ENCODE data around the gene HOXD3.

Gene HOXD3

DNA sequence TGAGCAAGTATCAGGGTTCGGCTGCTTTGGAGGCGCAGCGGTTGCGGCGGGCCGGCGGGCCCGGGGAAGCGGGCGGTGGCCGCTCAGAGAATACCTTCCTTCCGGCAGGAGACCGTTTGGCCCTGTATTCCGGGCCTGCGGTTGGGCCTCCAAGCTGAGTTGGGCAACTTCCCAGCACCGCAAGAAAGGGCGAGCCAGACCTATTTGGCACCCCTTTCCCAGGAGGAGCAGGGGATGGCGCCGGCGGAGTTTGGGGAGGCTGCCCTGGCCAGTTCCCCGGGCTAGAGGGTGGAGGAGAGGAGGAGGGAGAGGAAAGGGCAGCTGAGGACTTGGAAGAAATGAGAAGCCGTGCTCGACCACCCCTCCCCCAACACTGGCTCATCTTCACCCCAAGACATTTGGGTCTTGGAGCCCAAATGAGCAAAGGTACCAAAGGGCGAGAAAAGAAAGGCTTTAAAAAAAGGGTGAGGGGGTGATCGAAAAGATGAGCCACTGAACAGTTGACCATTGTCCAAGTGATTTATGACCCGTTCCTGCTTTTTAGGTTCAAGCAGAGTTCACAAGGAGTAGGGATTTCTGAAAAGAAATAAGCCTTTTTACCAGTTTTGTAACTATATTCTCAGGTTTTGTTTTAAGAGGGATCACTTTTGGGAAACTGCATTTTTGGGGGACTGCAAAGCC, 8.4 kb downstream of the HOXD3 start:
- DNase-seq, result no peak

DNA sequence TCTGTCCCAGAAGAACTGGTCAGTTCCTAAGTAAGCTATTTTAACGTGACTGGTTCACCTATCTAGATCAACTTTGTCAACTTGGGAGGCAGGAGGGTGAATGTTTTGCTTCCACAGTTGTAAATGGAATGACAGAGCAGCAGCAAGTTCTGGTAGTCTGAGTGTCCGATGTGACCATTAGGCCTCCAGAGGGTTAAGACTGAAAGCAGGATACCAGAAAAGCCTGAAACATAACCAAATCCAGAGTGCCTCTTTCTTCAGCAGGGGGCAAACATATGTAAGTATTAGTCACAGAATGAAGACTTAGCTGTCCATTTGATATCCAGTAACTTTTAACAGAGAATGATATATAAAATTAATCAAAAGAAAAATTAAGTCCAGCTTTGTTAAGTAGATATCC, 9.2 kb downstream of the HOXD3 start:
- DNase-seq, result no peak

DNA sequence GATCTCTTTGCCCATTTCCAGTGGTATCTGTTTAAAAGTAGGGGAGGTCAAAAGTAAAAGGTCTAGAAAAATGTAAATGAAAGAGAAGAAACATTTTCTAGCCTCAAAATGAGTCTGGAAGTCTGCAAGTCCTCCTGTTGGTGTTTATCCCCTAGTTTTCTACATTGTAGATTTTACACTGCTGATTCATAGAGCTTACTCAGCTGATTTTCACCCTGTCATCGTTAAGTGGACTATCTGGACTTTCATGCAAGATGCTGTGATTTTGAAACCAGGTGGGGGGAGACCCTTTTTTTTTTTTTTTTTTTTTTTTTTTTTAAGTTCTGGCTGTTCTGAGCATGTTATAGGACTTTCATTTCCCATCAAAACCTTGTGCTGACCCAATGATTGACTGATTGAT, 10.3 kb downstream of the HOXD3 start:
- no peak for DNase-seq

DNA sequence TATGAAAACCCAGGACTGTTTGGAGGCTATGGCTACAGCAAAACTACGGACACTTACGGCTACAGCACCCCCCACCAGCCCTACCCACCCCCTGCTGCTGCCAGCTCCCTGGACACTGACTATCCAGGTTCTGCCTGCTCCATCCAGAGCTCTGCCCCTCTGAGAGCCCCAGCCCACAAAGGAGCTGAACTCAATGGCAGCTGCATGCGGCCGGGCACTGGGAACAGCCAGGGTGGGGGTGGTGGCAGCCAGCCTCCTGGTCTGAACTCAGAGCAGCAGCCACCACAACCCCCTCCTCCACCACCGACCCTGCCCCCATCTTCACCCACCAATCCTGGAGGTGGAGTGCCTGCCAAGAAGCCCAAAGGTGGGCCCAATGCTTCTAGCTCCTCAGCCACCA, 12.1 kb downstream of the HOXD3 start:
- DNase-seq, result no peak

DNA sequence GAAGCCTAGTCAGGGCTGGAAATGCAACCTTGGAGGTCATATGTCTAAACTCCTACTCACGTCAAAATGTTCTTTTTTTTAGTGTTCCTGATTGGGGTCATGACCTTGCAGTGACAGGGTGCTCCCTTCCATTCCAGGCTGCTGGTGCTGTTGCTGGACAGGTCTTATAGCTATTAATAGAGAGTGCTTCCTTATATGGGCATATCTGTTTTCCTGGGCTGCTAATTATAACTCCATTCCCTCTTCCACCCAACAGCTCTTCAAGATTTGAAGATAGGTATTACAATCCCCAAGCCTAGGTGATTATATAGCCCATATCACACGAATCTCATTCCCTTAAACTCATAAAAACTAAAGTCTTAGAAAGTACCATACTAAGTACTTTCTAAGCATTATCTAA, 12.6 kb downstream of the HOXD3 start:
- no peak for DNase-seq

DNA sequence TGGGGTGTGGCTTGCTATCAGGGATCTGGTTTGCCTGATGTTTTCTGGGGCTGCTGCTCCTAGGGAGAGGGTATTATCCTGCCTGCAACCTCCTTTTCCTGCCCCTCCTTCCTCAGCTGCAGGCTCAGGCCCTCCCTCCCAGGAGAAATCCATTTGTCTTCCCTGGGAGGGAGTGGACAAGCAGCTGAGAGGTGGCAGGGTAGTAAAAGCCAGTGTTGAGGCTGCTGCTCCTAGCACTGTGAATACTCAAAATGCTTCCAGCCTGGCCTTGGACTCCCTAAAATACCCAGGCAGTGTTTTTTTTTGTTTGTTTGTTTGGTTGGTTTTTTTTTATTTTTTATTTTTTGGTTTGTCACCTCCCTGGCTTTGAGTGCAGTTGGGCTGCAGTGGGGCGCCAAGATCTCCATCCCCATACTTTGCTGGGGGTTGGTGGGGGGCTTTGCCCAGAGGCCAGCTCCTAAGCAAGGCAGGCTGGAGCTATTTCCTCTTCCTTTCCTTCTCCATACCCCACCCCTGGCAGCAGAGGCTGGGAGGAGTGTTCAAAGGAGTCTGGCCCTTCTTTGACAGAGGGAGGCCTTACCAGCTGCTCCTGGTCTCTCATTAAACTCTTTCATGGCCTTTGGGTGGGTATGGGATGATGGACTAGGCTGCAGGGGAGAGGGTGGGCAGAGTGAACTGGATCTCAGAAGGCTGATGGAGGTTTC, 13.6 kb downstream of the HOXD3 start:
- DNase-seq, result no peak

DNA sequence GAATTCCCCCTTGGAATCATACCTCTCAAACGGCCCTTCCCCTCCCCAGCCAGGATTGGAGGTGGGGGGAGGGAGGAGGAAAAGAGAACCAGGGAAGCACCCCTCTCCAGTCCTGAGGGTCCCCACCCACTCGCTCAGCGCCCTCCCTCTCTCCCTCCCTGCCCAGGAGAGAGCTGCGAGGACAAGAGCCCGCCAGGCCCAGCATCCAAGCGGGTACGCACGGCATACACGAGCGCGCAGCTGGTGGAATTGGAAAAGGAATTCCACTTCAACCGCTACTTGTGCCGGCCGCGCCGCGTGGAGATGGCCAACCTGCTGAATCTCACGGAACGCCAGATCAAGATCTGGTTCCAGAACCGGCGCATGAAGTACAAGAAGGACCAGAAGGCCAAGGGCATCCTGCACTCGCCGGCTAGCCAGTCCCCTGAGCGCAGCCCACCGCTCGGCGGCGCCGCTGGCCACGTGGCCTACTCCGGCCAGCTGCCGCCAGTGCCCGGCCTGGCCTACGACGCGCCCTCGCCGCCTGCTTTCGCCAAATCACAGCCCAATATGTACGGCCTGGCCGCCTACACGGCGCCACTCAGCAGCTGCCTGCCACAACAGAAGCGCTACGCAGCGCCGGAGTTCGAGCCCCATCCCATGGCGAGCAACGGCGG, 14.4 kb downstream of the HOXD3 start:
- DNase-seq, result no peak

DNA sequence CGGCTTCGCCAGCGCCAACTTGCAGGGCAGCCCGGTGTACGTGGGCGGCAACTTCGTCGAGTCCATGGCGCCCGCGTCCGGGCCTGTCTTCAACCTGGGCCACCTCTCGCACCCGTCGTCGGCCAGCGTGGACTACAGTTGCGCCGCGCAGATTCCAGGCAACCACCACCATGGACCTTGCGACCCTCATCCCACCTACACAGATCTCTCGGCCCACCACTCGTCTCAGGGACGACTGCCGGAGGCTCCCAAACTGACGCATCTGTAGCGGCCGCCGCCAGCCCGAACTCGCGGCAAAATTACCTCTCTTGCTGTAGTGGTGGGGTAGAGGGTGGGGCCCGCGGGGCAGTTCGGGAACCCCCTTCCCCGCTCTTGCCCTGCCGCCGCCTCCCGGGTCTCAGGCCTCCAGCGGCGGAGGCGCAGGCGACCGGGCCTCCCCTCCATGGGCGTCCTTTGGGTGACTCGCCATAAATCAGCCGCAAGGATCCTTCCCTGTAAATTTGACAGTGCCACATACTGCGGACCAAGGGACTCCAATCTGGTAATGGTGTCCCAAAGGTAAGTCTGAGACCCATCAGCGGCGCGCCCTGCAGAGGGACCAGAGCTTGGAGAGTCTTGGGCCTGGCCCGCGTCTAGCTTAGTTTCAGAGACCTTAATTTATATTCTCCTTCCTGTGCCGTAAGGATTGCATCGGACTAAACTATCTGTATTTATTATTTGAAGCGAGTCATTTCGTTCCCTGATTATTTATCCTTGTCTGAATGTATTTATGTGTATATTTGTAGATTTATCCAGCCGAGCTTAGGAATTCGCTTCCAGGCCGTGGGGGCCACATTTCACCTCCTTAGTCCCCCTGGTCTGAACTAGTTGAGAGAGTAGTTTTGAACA, 15.1 kb downstream of the HOXD3 start:
- no peak for DNase-seq

DNA sequence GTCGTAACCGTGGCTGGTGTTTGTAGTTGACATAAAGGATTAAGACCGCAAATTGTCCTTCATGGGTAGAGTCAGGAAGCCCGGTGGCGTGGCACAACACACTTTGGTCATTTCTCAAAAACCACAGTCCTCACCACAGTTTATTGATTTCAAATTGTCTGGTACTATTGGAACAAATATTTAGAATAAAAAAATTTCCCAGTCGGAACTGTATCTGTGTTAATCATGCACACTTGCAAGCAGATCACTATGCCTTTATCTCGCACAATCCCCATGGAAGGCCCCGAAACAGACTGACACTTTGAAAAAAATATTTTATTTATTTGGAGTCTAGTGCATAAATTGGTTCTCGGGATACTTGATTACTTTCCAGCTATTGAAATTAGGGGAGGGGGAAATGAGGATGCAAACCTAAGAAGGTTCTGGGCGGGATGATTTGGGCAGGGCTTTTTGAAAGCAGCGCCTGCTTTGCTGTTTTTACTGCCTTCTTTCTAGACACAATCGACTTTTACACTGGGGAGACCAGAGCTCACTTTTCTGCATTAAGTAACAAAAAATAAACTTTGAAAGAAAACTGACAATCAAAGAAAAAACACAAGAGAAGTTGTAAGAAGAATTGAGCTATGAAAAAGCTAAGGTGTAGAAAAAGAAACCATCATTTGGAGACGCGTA, 15.9 kb downstream of the HOXD3 start:
- no peak for DNase-seq

DNA sequence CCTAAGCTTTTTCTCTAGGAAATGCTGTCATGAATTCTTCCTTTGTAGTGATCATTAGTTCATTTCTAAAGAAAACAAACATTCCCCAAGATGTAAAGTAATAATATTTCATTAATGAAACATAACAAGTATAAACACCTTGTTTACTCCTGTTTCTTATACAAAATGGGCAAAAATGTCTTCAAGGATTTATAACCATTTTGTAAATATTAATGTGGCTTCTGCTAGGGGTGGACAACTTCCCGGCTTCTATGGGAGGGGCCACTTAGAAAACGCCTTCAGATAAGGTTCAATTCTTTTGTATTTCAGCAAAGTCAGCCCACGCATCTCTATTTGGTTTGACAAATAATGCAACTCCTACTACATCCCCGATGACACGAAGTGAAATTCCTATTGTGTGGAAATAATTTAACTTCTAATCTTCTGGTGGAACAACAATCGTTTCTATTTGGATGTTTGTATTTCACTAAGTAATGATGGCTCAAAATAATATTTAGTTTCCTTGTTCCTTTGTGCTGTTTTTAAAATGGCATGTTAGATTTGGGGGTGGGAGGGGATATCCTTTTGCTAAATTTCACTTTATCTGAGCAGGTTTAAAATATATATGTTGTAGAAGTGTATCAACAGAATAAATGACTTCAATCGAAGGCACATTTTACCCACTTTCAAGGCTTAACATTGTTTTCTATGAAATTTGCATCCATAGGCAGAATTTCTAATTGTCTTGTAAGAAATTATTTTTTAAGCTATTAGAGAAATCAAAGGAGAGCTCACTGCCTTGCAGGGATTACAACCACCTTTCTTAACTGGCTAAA, 16.7 kb downstream of the HOXD3 start:
- DNase-seq, result no peak

DNA sequence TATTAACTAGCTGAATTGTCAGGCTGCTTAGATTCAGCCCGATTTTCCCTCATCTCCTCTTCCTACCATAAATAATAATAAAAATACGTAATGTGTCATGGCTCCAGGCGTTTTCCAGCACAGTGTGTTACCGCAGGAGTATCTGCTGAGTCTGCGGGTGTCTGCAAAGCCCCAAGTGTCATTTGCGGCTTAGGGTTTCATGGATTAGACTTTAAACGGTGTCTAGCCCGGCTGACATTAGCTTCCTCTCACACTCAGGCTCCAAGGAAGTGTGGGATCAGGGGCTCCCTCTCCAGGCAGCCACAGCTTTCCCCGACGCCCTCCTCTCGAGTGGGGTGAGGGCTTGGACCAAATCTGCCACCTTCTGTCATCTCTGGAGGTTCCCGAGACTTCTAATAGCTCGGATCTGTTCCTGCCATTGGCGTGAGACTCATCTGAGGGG, 17.3 kb downstream of the HOXD3 start:
- DNase-seq, result no peak

DNA sequence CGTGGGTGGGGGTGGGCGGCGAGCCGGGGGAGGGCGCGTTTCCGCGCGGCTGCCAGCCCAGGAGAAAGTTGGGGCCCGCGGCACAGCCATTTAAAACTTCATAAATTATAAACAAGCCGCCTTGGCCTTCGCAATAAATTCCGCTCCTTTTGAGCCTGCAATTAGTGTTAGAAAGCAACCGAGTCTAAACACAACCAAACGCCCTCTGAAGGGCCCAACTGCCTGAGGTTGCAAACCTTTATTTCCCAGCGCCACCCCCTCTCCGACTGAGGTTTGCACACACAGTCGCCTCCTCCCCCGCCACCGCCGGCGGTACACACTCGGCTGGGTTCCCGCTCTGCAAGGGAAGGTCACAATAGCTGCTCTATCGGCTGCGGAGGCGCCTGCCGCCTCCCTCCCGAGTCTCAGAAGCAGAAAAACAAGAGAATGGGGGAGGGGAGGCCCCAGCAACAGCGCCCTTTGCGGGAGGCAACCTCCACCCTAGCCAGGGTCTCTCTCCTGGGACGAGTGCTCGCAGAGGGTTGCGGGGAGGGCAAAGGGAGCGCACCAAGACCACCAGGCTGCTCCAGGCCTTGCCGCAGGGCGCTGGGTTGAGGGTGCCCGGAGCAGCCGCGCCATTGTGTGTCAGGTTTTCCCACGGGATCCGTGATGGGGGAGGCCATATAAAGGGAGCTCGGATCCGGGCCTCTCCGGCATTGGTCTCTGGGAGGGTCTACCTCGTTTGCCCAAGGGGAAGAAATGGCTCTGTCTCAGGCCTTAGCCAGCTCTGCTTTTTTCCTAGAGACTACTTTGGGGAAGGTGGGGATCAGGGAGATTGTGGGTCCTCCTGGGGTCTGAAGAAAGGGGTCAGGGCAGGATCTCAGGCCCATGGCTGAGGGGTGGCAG, 18.0 kb downstream of the HOXD3 start:
- DNase-seq, result no peak

DNA sequence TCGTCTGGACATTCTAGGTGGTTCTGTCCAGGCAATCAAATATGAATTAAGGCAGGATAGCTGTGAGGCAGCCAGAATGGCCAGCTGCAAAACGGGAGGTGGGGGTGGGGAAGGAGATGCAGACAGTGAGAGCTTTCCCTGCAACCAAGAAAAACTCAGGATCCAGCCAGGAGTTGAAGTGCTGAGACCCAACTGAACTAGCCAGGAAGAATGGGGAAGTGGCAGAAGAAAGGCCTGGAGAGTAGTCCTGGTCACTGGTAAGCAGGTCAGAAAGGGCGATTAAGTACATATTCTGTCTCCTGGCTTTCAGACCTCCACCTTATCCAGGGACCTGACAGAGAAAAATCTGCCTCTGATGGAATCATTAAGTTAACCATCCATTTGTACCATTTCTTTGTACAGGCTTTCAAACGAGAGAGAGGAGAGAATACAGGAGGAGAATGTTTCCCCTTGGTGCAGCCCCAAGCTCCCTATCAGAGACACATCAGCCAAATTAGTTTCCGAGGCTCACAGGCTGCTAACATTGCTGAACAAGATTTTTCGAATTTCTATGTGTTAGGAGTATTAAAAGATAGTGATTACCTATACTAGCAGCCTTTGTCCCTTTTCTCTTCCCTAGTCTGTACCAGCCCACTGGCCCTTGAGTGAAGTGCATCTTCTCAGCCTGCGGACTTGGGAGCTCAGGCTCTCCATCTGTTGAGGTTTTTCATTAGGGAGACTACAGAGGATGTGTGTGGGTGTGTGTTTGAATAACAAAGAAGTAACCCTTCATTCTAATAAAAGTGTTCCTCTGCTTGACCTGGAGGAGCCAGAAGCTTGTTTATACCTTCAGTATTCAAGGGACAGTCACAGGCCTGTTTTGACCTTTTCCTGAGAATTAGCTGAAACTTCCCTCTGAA, 18.9 kb downstream of the HOXD3 start:
- no peak for DNase-seq

DNA sequence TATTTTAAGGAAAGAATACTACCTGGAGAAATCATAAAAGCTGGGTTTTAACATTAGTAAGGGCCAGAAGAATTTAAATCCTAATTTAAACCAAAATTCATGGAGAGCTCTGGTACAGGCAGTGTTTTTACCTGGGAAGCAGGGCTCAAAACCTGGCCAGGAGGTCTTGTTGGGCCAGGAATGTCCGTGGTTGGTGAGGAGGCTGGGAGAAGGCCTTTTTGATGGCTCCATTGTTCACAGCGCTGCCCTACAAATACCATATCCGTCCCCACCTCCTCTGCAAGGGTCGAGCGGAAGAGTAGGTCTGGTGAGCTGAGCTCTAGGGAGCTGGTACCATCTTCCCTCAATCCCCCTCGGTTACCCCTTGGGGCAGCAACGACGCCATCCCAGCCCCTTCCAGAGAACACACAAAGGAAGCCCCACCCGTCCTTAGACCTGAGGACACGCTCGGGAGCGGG, 20.5 kb downstream of the HOXD3 start:
- no peak for DNase-seq

DNA sequence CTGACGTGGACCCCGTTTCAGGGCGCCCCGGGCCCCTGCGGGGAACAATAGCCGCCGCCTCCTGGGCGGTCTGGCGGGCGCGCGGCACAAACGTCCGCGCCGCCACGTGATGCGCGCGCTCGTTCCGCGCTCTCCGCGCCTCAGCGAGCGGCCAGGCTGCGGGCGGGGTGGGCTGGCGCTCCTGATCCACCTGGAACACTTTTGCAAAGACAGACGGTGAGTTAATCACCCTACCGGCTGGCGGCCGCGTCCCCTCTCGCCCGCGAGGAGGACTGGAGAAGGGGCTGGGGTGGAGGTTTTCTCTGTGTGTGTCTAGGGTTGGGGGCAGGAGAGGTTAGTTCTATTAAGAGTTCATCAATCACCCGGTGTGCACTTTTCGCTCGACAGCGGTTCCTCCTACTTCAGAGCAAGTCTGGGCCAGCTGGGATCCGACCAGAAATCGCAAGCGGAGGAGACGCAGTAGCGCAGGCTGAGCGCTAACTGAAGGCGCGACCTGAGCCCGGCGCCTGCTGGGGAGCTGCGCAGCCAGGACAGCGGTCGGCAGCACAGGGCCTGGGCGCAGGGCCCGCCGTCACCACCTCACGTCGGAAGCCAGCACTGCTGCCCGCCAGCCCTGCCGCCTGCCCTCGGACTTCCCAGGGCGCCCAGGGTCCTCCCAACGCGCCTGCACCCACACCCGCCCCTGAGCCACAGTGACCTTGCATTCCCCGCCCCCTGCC, 21.1 kb downstream of the HOXD3 start:
- DNase-seq, result peak; percentile 84

DNA sequence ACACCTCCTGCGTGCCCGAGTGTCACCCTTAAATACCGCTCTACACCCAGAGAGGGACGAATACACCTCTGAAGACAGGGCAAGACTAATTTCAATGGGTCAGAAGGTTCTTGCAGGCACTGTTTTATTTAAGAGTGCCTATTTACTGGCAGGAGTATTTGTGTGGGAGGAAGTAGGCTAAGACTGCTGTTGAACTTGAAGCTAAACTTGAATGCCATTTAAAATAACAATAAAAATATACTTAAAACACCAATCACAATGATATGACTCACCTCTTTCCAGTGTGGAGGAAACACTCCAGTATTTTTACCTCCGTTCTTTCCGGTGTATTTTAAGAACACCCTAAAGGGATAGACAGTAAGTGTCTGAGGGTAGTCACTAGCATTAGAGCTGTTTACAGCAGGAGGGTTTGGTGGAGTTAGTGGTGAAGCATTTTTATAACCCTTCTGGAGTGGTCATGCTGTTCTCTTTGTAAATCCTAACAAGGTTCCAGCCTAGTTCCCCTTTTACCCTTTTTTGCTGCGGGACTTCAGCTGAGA, 21.7 kb downstream of the HOXD3 start:
- no peak for DNase-seq

DNA sequence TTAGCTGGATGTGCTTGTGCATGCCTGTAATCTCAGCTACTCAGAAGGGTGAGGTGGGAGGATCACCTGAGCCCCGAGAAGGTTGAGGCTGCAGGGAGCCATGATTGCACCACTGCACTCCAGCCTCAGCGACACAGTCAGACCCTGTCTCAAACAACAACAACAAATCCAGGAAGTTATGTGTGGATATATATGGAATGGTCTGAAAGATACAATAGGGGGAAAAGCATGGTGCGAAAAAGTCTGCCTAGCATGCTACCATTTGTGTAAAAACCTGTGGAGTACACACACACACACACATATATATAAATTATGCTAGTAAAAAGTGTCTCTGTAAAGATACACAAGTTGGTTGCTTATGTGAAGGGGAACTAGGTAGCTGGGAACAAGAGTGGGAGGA, 24.4 kb downstream of the HOXD3 start:
- DNase-seq, result no peak

DNA sequence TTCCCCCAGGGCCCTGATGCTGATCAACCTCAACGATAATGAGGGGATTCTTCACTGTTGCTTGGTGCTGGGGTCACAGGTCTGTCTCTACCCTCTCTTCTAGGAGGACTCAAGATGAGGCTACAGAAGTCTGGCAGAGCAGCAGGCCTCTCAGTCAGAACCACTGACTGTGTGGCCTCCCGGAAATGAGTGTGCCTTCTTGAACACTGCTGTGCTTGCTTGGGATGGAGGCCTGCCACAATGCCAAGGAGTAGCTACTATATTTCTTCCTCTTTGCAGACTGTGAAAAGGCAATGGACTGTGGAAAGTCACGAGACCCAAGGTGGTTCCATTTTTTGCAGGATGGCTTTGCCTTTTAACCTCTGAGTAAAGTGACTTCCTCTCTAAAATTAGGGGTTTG, 25.6 kb downstream of the HOXD3 start:
- DNase-seq, result no peak

DNA sequence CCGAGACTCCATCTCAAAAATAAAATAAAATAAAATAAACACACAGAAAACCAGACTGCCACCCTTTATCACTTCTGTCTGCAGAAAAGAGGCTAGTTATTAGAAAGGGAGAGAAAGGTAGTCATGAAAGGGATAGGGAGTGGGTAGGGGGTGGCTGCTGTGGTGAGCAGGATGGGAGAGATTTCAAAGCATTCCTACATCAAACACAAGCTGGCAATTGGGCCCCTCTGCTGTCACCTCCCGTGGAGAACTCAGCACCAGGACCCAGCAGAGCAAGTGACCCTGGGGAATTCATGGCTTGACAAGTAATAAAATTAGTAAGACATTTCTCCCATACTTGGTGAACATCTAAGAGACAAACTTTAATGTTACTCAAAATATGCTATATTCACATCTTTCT, 27.6 kb downstream of the HOXD3 start:
- no peak for DNase-seq

Measured in NCI-H2171 treated with DMSO at 0.1 percent for 48 hours (cell line).